ENCODE data around the gene ZNF622.

Gene ZNF622

GRCh38 chr5:16428359-16428758 lies 37.2 kb downstream of the ZNF622 start:
- no peak for DNase-seq
- Histone ChIP-seq H3K9ac (ENCODE audit: low read length) (no peak overlapping the region), H3K9me3 (ENCODE audit: control insufficient read depth, low read length) (no peaks in the 10 kb centered on the region), H3K27ac (ENCODE audit: low read length, poor library complexity, severe bottlenecking) (no peak overlapping the region), H3K14ac (ENCODE audit: low read length in 2 of 2) (no peak overlapping the region), H2BK5ac (ENCODE audit: low read depth, low read length, poor library complexity, severe bottlenecking) (no peak overlapping the region), H4K91ac (ENCODE audit: low read length) (no peak overlapping the region), H2AK5ac (ENCODE audit: low read length, severe bottlenecking) (no peak overlapping the region), H3K23ac (ENCODE audit: low read length in 2 of 2) (no peak overlapping the region), H3K18ac (ENCODE audit: low read depth in 1 of 2, low read length in 2 of 2) (no peak overlapping the region), H3K4ac (ENCODE audit: low read depth in 1 of 2, low read length in 2 of 2) (no peak overlapping the region), H3K27me3 (ENCODE audit: control insufficient read depth in 1 of 2, insufficient read depth in 1 of 2, low read length in 2 of 2) (peaks cover 7 to 15% of the 10 kb centered on the region in 2 experiments), H3K4me2 (ENCODE audit: low read length, poor library complexity, severe bottlenecking) (no peak overlapping the region), H3K4me1 (ENCODE audit: control insufficient read depth, insufficient read depth, low read depth, low read length) (no peaks in the 10 kb centered on the region), H2BK12ac (ENCODE audit: low read length in 2 of 2) (no peak overlapping the region), H2BK120ac (ENCODE audit: low read depth, low read length) (no peak overlapping the region), H4K8ac (ENCODE audit: low read length) (no peak overlapping the region), H3K79me1 (replicated peaks; ENCODE audit: low read length, poor library complexity, severe bottlenecking) (no peaks in the 10 kb centered on the region), H3K36me3 (ENCODE audit: control insufficient read depth in 1 of 2, insufficient read depth in 2 of 2, low read depth in 1 of 2, low read length in 2 of 2) (no peaks in the 10 kb centered on the region), H3K4me3 (ENCODE audit: insufficient read depth in 1 of 2, low read depth in 1 of 2, low read length in 2 of 2) (no peak overlapping the region), H2AFZ (ENCODE audit: low read depth, low read length) (no peak overlapping the region), H2BK15ac (ENCODE audit: low read depth, poor library complexity, severe bottlenecking) (no peak overlapping the region)
- WGBS = 83% methylated on average over 2 of the region's 4 CpGs

DNA sequence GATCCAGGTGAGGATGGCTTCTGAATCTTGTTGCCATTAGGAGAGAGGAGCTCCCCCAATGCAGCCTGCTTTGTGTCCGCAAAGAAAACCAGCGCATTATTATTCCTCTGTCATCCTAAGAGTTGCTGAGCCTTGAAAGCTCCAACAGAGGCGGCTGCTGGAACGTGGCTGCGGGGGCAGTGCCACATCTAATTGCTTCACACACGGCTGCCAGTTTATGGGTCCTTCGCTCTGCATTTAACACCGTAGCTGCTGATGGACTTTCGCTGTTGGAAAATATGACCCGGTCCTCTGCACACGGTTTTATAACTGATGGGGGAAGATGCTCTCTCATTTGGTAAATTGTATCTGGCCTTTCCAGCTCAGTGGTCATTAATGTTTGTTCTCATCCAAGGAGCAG lies 38.0 kb downstream of the ZNF622 start:
- Histone ChIP-seq H2BK15ac (ENCODE audit: low read depth, poor library complexity, severe bottlenecking) (no peak overlapping the region), H4K91ac (ENCODE audit: low read length) (no peak overlapping the region), H3K4ac (ENCODE audit: low read depth in 1 of 2, low read length in 2 of 2) (no peak overlapping the region), H3K23ac (ENCODE audit: low read length in 2 of 2) (no peak overlapping the region), H3K18ac (ENCODE audit: low read depth in 1 of 2, low read length in 2 of 2) (no peak overlapping the region), H3K9ac (ENCODE audit: low read length) (no peak overlapping the region), H2BK120ac (ENCODE audit: low read depth, low read length) (no peak overlapping the region), H3K4me2 (ENCODE audit: low read length, poor library complexity, severe bottlenecking) (no peak overlapping the region), H3K4me1 (ENCODE audit: control insufficient read depth, insufficient read depth, low read depth, low read length) (no peaks in the 10 kb centered on the region), H3K9me3 (ENCODE audit: control insufficient read depth, low read length) (no peaks in the 10 kb centered on the region), H2AK5ac (ENCODE audit: low read length, severe bottlenecking) (no peak overlapping the region), H3K4me3 (ENCODE audit: insufficient read depth in 1 of 2, low read depth in 1 of 2, low read length in 2 of 2) (no peak overlapping the region), H3K27ac (ENCODE audit: low read length, poor library complexity, severe bottlenecking) (no peak overlapping the region), H2BK5ac (ENCODE audit: low read depth, low read length, poor library complexity, severe bottlenecking) (no peak overlapping the region), H2AFZ (ENCODE audit: low read depth, low read length) (no peak overlapping the region), H3K27me3 (ENCODE audit: control insufficient read depth in 1 of 2, insufficient read depth in 1 of 2, low read length in 2 of 2) (peaks cover 7 to 15% of the 10 kb centered on the region in 2 experiments), H4K8ac (ENCODE audit: low read length) (no peak overlapping the region), H2BK12ac (ENCODE audit: low read length in 2 of 2) (no peak overlapping the region), H3K14ac (ENCODE audit: low read length in 2 of 2) (no peak overlapping the region), H3K36me3 (ENCODE audit: control insufficient read depth in 1 of 2, insufficient read depth in 2 of 2, low read depth in 1 of 2, low read length in 2 of 2) (no peaks in the 10 kb centered on the region), H3K79me1 (replicated peaks; ENCODE audit: low read length, poor library complexity, severe bottlenecking) (no peaks in the 10 kb centered on the region)
- WGBS = 58% methylated on average over 11 of the region's 11 CpGs
- no peak for DNase-seq

- no peak overlapping the region for H3K4me3 ChIP-seq (ENCODE audit: insufficient read depth in 1 of 2, low read depth in 1 of 2, low read length in 2 of 2)
- 44% methylated on average over 4 of the region's 4 CpGs for WGBS
- no peak overlapping the region for H2AFZ ChIP-seq (ENCODE audit: low read depth, low read length)
- H4K91ac ChIP-seq (ENCODE audit: low read length) = no peak overlapping the region
- H2BK120ac ChIP-seq (ENCODE audit: low read depth, low read length) = no peak overlapping the region
- H3K4me2 ChIP-seq (ENCODE audit: low read length, poor library complexity, severe bottlenecking) = no peak overlapping the region
- no peak for DNase-seq
- H3K4ac ChIP-seq (ENCODE audit: low read depth in 1 of 2, low read length in 2 of 2) = no peak overlapping the region
- no peak overlapping the region for H2BK15ac ChIP-seq (ENCODE audit: low read depth, poor library complexity, severe bottlenecking)
- no peaks in the 10 kb centered on the region for H3K4me1 ChIP-seq (ENCODE audit: control insufficient read depth, insufficient read depth, low read depth, low read length)
- no peaks in the 10 kb centered on the region for H3K79me1 ChIP-seq (replicated peaks; ENCODE audit: low read length, poor library complexity, severe bottlenecking)
- H3K23ac ChIP-seq (ENCODE audit: low read length in 2 of 2) = no peak overlapping the region
- H3K9me3 ChIP-seq (ENCODE audit: control insufficient read depth, low read length) = no peaks in the 10 kb centered on the region
- H4K8ac ChIP-seq (ENCODE audit: low read length) = no peak overlapping the region
- no peak overlapping the region for H3K9ac ChIP-seq (ENCODE audit: low read length)
- no peaks in the 10 kb centered on the region for H3K36me3 ChIP-seq (ENCODE audit: control insufficient read depth in 1 of 2, insufficient read depth in 2 of 2, low read depth in 1 of 2, low read length in 2 of 2)
- no peak overlapping the region for H2BK12ac ChIP-seq (ENCODE audit: low read length in 2 of 2)
- H3K14ac ChIP-seq (ENCODE audit: low read length in 2 of 2) = no peak overlapping the region
- no peak overlapping the region for H2BK5ac ChIP-seq (ENCODE audit: low read depth, low read length, poor library complexity, severe bottlenecking)
- H2AK5ac ChIP-seq (ENCODE audit: low read length, severe bottlenecking) = no peak overlapping the region
- peaks cover 0 to 4% of the 10 kb centered on the region in 2 experiments for H3K27me3 ChIP-seq (ENCODE audit: control insufficient read depth in 1 of 2, insufficient read depth in 1 of 2, low read length in 2 of 2)
- no peak overlapping the region for H3K27ac ChIP-seq (ENCODE audit: low read length, poor library complexity, severe bottlenecking)
- no peak overlapping the region for H3K18ac ChIP-seq (ENCODE audit: low read depth in 1 of 2, low read length in 2 of 2)
These were observed 47.1 kb downstream of the ZNF622 start for GRCh38 chr5:16418471-16418922.

DNA sequence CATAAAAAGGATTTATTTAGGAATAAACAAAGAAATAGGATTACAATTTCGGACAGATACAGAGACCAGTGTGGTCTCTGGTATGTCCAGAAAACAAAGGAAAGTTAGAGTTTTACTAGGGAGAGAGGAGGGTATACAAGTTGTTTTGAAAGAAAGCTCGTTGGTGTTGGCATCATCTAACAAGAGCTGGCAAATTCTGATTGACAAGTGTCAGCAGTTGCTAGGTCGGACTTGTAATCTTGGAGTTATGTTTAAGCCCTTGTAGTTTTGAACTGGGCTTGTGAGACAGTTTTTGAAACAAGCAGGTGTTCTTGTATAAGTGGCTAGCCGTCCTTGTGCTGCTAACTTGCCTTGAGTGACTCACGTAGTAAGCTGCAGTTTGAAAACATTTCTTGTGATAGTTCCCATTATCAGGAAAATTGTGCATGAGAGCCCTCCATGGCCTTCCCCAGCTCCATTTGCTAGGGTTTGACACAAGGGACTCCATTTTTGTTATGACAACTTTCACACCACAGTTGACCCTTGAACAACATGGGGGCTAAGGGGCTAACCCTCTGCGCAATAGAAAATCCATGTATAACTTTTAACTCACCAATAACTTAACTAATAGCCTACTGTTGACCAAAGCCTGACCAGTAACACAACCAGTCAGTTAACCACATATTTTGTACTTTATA lies 48.1 kb downstream of the ZNF622 start:
- 78% methylated on average over 5 of the region's 6 CpGs for WGBS
- Histone ChIP-seq H2AK5ac (ENCODE audit: low read length, severe bottlenecking) (no peak overlapping the region), H3K27me3 (ENCODE audit: control insufficient read depth in 1 of 2, insufficient read depth in 1 of 2, low read length in 2 of 2) (peaks cover 0 to 4% of the 10 kb centered on the region in 2 experiments), H2BK15ac (ENCODE audit: low read depth, poor library complexity, severe bottlenecking) (no peak overlapping the region), H3K4me2 (ENCODE audit: low read length, poor library complexity, severe bottlenecking) (no peak overlapping the region), H4K8ac (ENCODE audit: low read length) (no peak overlapping the region), H3K14ac (ENCODE audit: low read length in 2 of 2) (no peak overlapping the region), H2BK120ac (ENCODE audit: low read depth, low read length) (no peak overlapping the region), H3K4ac (ENCODE audit: low read depth in 1 of 2, low read length in 2 of 2) (no peak overlapping the region), H2BK12ac (ENCODE audit: low read length in 2 of 2) (no peak overlapping the region), H2AFZ (ENCODE audit: low read depth, low read length) (no peak overlapping the region), H2BK5ac (ENCODE audit: low read depth, low read length, poor library complexity, severe bottlenecking) (no peak overlapping the region), H3K23ac (ENCODE audit: low read length in 2 of 2) (no peak overlapping the region), H3K36me3 (ENCODE audit: control insufficient read depth in 1 of 2, insufficient read depth in 2 of 2, low read depth in 1 of 2, low read length in 2 of 2) (no peaks in the 10 kb centered on the region), H3K9me3 (ENCODE audit: control insufficient read depth, low read length) (no peaks in the 10 kb centered on the region), H3K4me3 (ENCODE audit: insufficient read depth in 1 of 2, low read depth in 1 of 2, low read length in 2 of 2) (no peak overlapping the region), H3K9ac (ENCODE audit: low read length) (no peak overlapping the region), H3K4me1 (ENCODE audit: control insufficient read depth, insufficient read depth, low read depth, low read length) (no peaks in the 10 kb centered on the region), H4K91ac (ENCODE audit: low read length) (no peak overlapping the region), H3K79me1 (replicated peaks; ENCODE audit: low read length, poor library complexity, severe bottlenecking) (no peaks in the 10 kb centered on the region), H3K18ac (ENCODE audit: low read depth in 1 of 2, low read length in 2 of 2) (no peak overlapping the region), H3K27ac (ENCODE audit: low read length, poor library complexity, severe bottlenecking) (no peak overlapping the region)
- DNase-seq = no peak

Measured in mesenchymal stem cell (in vitro differentiated cells and primary cell).